Activated naive CD8-positive, alpha-beta T cell treated with anti-CD3 and anti-CD28 coated beads, Interleukin-2, amount 10 ng/mL, durations not matched to agents 7 days and 5 days (primary cell): Measurements from ENCODE around the gene TMEM218. TPM values are rescaled to one million over a fixed set of nuclear protein-coding genes. Genes with fewer than 3 reads are reported as not detected.
"Not testable (repeated sequence)": the region's sequence is repeated elsewhere in the genome, so short reads cannot be mapped to it uniquely, and the experiment has no call there.

Source experiments
- ATAC-seq: fragments of 150-1000 bp; cut with Tn5 transposase; one replicate; pipeline ENCODE4 v1.10.0; 2021; ENCODE audit warnings: low read depth, moderate library complexity
- POLR2A ChIA-PET: fragments of 350-600 bp; sonication (Branson Sonifier 250); formaldehyde crosslinking; loops from one replicate; lab custom pipeline; 2021; ENCODE audit warnings: antibody characterized with exemption; lab: Charles Lee
- DNase-seq: peaks from one replicate; pipeline ENCODE4 v3.0.0; 2021
- H3K27ac Mint-ChIP-seq: one replicate; pipeline ENCODE4 v1.8.0; 2022; ENCODE audit warnings: mild to moderate bottlenecking, mixed read lengths
- H3K27me3 Mint-ChIP-seq: one replicate; pipeline ENCODE4 v1.8.0; 2022; ENCODE audit warnings: mild to moderate bottlenecking, moderate library complexity, mixed read lengths
- H3K36me3 Mint-ChIP-seq: one replicate; pipeline ENCODE4 v1.8.0; 2021; ENCODE audit warnings: mild to moderate bottlenecking, mixed read lengths
- H3K4me1 Mint-ChIP-seq: one replicate; pipeline ENCODE4 v1.8.0; 2021; ENCODE audit warnings: mixed read lengths
- H3K4me3 Mint-ChIP-seq: one replicate; pipeline ENCODE4 v1.8.0; 2022; ENCODE audit warnings: mild to moderate bottlenecking, moderate library complexity, mixed read lengths
- H3K9me3 Mint-ChIP-seq: one replicate; pipeline ENCODE4 v1.8.0; 2021; ENCODE audit warnings: mixed read lengths
- total RNA-seq, 2 experiments: library from RNA; stranded (reverse); gene quantifications; one replicate each; pipeline ENCODE4 v1.2.3, GENCODE V29; 2021

Gene TMEM218
- total RNA-seq, 2 experiments from 2014 or later = 13.1 to 14.3 TPM

GRCh38 chr11:125091877-125092664, 19.4 kb downstream of the TMEM218 start:
- H3K4me1 Mint-ChIP-seq = peaks cover 6% of the 10 kb centered on the region
- peaks cover 2% of the 10 kb centered on the region for H3K36me3 Mint-ChIP-seq
- DNase-seq = no peak
- H3K9me3 Mint-ChIP-seq = no peaks in the 10 kb centered on the region
- no peaks in the 10 kb centered on the region for H3K27me3 Mint-ChIP-seq
- H3K27ac Mint-ChIP-seq = no peak overlapping the region
- POLR2A ChIA-PET = interaction anchor here (1.2 kb wide), 1 partner anchor 20 kb away, joined by 4 read pairs; the partner anchor contains the start of gene TMEM218
- ATAC-seq = no peak
- no peak overlapping the region for H3K4me3 Mint-ChIP-seq

- POLR2A ChIA-PET = interaction anchor here (0.7 to 1.4 kb wide), 3 partner anchors 20 to 215 kb away, joined by 3 to 4 read pairs (median 4); partner anchors contain the start of genes SLC37A2 and TMEM218
- ATAC-seq = no peak
- Mint-ChIP-seq H3K9me3 (no peaks in the 10 kb centered on the region), H3K27me3 (no peaks in the 10 kb centered on the region), H3K4me1 (peaks cover 9% of the 10 kb centered on the region), H3K4me3 (no peak overlapping the region), H3K27ac (no peak overlapping the region), H3K36me3 (peaks cover 2% of the 10 kb centered on the region)
- no peak for DNase-seq
Measured at GRCh38 chr11:125091247-125091876, 20.1 kb downstream of the TMEM218 start.

DNA sequence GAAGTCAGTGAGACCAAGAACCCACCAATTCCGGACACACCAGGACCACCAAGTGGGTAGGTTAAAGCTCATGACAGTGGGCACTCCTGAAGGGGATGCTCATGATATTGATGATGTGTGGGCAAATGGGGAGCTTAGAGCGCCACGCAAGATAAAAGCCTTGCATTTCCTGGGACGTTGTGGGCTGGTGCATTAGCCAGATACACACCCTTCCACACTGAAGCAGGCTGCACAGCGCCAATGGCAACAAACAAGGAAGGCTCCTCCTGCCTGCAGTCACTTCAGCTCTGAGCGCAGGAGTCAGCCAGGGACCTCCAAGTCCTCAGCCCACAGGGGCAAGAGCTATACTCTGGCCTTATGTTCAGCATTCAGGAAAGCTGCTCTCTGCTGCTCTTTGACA, 20.6 kb downstream of the TMEM218 start:
- POLR2A ChIA-PET = interaction anchor here (0.7 to 1.4 kb wide), 2 partner anchors 28 to 215 kb away, joined by 3 to 4 read pairs; partner anchors contain the start of gene SLC37A2

DNA sequence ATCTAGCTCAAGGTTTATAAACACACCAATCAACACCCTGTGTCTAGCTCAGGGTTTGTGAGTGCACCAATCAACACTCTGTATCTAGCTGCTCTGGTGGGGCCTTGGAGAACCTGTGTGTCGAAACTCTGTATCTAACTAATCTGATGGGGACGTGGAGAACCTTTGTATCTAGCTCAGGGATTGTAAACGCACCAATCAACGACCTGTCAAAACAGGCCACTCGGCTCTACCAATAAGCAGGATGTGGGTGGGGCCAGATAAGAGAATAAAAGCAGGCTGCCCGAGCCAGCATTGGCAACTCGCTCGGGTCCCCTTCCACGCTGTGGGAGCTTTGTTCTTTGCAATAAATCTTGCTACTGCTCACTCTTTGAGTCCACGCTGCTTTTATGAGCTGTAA, 21.3 kb downstream of the TMEM218 start:
- H3K4me3 Mint-ChIP-seq, H3K27ac Mint-ChIP-seq, H3K36me3 Mint-ChIP-seq, H3K27me3 Mint-ChIP-seq, ATAC-seq, H3K4me1 Mint-ChIP-seq, H3K9me3 Mint-ChIP-seq, DNase-seq: not testable (repeated sequence)
- POLR2A ChIA-PET = interaction anchor here (1.4 kb wide), 1 partner anchor 214 kb away, joined by 4 read pairs; no protein-coding TSS in a partner anchor

More for the DNA sequence above, 20.6 kb downstream of the TMEM218 start:
- peaks cover 9% of the 10 kb centered on the region for H3K4me1 Mint-ChIP-seq
- no peaks in the 10 kb centered on the region for H3K9me3 Mint-ChIP-seq
- H3K36me3 Mint-ChIP-seq = peaks cover 2% of the 10 kb centered on the region
- DNase-seq (no peak), ATAC-seq (no peak)
- H3K4me3 Mint-ChIP-seq = no peak overlapping the region
- no peak overlapping the region for H3K27ac Mint-ChIP-seq
- no peaks in the 10 kb centered on the region for H3K27me3 Mint-ChIP-seq

- ATAC-seq, H3K4me1 Mint-ChIP-seq, POLR2A ChIA-PET, H3K4me3 Mint-ChIP-seq, H3K36me3 Mint-ChIP-seq, H3K27ac Mint-ChIP-seq, DNase-seq, H3K9me3 Mint-ChIP-seq, H3K27me3 Mint-ChIP-seq: not testable (repeated sequence)
Measured at GRCh38 chr11:125089481-125089880, 21.9 kb downstream of the TMEM218 start.

DNA sequence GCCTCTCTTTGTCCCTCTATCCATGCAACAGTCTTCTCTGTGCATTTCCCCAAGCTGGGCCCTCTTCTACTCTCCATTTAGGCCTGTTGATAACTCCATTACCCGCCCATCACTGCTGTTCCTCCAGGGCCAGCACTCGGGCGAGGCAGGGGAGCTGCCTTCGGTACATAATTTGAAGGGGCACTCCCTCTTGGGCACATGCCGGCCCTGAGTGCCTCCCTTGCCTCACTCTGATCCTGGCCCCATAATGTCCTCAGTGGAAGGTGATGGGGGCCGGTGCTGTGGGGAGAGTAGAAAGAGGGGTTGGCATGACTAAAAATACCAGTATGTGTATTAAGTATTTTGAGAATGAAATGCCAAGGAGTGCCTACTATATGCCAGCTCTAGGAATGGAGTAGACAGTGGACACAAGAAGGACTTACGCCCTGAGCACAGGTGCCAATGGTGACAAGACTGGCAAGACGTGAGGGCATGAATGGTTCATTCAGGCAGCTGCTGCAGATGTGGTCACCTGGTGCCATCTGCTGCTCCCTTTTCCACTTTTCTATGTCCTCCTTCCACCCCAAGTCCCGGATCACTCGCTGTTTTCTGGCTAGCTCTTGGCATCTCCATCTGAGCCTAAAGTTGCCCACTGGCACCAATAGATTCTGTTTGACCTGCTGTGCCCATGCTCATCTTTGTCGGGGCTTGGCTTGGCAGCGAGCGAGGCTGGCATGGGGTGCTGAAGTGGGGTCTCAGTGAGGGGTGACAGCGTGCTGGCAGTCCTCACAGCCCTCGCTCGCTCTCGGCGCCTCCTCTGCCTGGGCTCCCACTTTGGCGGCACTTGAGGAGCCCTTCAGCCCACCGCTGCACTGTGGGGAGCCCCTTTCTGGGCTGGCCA, 22.6 kb downstream of the TMEM218 start:
- H3K36me3 Mint-ChIP-seq = peaks cover 1% of the 10 kb centered on the region

GRCh38 chr11:125088123-125088522, 23.3 kb downstream of the TMEM218 start:
- Mint-ChIP-seq H3K27ac (no peak overlapping the region), H3K9me3 (no peaks in the 10 kb centered on the region), H3K4me1 (peaks cover 9% of the 10 kb centered on the region), H3K27me3 (no peaks in the 10 kb centered on the region), H3K4me3 (no peak overlapping the region), H3K36me3 (no peaks in the 10 kb centered on the region)
- POLR2A ChIA-PET = no interaction called here
- DNase-seq (no peak), ATAC-seq (no peak)

More for the DNA sequence above, 22.6 kb downstream of the TMEM218 start:
- Mint-ChIP-seq H3K27me3 (no peaks in the 10 kb centered on the region), H3K9me3 (no peaks in the 10 kb centered on the region), H3K4me3 (no peak overlapping the region), H3K27ac (no peak overlapping the region), H3K4me1 (peaks cover 9% of the 10 kb centered on the region)
- no peak for DNase-seq
- ATAC-seq = no peak
- POLR2A ChIA-PET = no interaction called here

- Mint-ChIP-seq H3K4me1 (peaks cover 9% of the 10 kb centered on the region), H3K9me3 (no peaks in the 10 kb centered on the region), H3K4me3 (no peak overlapping the region), H3K27ac (no peak overlapping the region), H3K27me3 (no peaks in the 10 kb centered on the region), H3K36me3 (no peaks in the 10 kb centered on the region)
- no peak for DNase-seq
- no peak for ATAC-seq
- POLR2A ChIA-PET = interaction anchor here (1.4 kb wide), 1 partner anchor 15 kb away, joined by 3 read pairs; no protein-coding TSS in a partner anchor
Measured at GRCh38 chr11:125086633-125087296, 24.7 kb downstream of the TMEM218 start.

DNA sequence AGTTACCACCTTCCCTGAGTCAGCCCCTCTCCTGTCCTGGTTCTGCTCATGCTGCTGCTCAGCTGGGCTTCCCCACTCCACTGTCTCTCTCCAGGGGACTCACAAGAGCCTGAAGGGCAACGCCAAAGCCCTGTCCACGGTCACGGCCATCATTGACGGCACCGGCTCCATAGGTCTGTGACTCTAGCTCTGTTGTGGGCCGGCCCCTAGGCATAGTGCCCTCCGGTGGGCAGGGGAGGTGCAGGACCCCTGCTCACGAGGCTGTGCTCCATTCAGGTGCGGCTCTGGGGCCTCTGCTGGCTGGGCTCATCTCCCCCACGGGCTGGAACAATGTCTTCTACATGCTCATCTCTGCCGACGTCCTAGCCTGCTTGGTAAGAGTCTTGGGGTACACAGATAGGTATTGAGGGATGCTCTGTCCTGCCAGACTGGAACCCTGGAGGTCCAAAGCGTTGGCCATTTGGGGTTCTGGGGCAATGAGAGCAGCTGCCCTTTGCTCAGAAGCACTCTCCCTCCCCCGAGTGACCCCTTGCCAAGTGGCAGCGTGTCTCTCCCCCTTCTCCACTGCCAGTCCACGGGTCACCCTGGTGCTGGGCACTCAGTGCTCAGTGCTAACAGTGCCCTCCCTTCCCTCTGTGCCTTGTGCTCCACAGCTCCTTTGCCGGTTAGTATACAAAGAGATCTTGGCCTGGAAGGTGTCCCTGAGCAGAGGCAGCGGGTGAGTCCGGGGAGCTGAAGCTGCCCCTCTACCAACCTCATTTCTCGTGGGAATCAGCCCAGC, 25.9 kb downstream of the TMEM218 start:
- ATAC-seq = no peak
- Mint-ChIP-seq H3K4me1 (peaks cover 3% of the 10 kb centered on the region), H3K4me3 (no peak overlapping the region), H3K36me3 (no peaks in the 10 kb centered on the region), H3K27me3 (no peaks in the 10 kb centered on the region), H3K27ac (no peak overlapping the region), H3K9me3 (no peaks in the 10 kb centered on the region)
- POLR2A ChIA-PET = interaction anchor here (1.4 kb wide), 1 partner anchor 14 kb away, joined by 3 read pairs; no protein-coding TSS in a partner anchor
- DNase-seq = no peak

DNA sequence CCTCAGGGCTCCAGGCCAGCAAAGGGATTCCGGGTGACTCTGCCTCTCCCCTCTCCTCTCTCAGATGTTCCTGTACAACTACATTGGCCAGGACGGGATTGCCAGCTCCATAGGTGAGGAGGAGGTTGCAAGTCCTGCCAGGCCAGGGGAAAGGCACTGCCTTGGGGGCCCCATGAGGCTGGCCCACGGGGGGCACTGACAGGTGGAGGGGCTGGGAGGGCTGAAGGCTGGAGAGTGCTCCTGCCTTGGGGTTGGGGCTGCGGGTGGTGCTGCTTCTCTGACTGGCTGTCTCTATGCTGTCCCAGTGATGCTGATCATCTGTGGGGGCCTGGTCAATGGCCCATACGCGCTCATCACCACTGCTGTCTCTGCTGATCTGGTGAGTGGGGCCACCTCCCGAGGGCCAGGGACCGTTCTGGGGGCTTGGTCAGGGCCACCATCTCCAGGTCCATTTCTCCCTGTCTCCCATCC, 26.6 kb downstream of the TMEM218 start:
- DNase-seq (no peak), ATAC-seq (no peak)
- H3K36me3 Mint-ChIP-seq = no peaks in the 10 kb centered on the region
- H3K4me1 Mint-ChIP-seq = peaks cover 3% of the 10 kb centered on the region
- POLR2A ChIA-PET = no interaction called here
- H3K9me3 Mint-ChIP-seq = no peaks in the 10 kb centered on the region
- no peaks in the 10 kb centered on the region for H3K27me3 Mint-ChIP-seq
- H3K4me3 Mint-ChIP-seq = no peak overlapping the region
- H3K27ac Mint-ChIP-seq = no peak overlapping the region

DNA sequence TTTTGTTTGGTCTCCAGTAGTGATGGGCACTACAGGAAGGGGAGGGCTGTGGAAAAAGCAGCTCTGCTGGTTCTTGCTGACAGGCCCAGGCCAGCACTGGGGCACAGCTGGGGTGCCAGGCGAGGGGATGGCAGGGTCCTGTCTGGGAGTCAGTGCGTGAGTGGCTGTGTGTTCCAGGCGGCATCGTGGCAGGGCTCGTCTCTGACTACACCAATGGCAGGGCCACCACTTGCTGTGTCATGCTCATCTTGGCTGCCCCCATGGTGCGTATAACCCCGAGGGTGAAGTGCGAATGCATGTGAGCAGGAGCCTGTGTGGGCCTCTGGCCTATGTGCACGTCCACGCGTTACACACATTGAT, 27.4 kb downstream of the TMEM218 start:
- Mint-ChIP-seq H3K4me1 (peaks cover 3% of the 10 kb centered on the region), H3K9me3 (no peaks in the 10 kb centered on the region), H3K27me3 (no peaks in the 10 kb centered on the region), H3K36me3 (no peaks in the 10 kb centered on the region), H3K4me3 (no peak overlapping the region), H3K27ac (no peak overlapping the region)
- POLR2A ChIA-PET = no interaction called here
- ATAC-seq (no peak), DNase-seq (no peak)
